ENCODE data around the gene MON2.
"Not testable (repeated sequence)": the region's sequence is repeated elsewhere in the genome, so short reads cannot be mapped to it uniquely, and the experiment has no call there.

MON2 gene

DNA sequence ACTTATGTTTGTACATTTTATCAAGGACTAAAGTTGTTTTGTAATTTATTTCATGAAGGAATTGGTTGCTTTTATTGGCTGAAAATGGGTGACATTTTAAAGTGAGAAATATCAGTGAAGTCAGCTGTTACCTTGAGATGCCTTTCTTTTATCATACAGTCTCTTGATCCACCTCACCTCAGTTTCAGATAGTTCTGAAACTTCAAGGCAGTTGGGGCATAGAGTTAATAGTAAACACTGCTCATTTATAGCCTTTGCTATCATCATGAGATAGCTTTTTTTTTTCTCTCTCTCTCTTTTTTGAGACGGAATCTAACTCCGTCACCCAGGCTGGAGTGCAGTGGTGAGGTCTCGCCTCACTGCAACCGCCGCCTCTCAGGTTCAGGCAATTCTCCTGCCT is 76.7 kb downstream of the MON2 start:
- DNase-seq (ENCODE audit: low spot score): no peak

DNA sequence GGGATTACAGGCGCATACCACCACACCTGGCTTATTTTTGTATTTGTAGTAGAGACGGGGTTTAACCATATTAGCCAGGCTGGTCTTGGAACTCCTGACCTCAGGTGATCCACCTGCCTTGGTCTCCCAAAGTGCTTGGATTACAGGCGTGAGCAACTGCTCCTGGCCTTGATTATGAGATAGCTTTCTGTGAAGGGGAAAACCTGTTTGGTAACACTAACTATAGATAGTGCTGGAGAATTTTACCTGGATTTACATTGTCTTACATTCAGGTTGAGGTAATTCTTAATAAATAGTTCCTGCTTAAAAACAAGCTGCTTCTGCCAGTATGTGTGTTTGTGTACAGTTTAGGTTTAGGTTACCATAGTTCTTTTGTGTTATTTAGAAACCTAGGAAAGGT is 77.1 kb downstream of the MON2 start:
- DNase-seq (ENCODE audit: low spot score): no peak

DNA sequence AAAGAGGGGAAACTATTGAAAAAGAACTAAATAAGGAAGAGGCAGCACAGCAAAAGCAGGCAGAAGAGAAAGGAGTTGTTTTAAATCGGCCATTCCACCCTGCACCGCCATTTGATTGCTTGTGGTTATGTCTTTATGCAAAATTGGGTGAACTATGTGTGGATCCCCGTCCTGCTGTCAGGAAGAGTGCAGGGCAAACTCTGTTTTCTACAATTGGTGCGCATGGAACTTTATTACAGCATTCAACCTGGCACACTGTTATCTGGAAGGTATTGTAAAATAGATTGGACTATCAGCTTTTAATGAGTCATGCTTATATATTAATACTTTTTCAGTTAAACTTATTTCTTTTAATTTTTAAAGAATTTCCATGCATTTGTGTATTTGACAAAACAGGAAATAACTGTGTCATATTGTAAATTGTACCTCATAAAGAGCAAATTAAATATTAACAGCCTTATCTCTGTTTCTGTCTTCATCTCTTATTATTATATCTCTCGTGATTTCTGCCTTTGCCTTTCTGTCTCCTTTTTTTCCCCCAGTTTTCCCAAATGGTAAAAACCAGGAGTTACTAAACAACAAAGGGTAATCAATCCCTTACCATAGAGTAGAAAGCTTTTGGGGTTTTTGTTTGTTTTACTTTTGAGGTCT is 86.4 kb downstream of the MON2 start:
- DNase-seq (ENCODE audit: low spot score): no peak

DNA sequence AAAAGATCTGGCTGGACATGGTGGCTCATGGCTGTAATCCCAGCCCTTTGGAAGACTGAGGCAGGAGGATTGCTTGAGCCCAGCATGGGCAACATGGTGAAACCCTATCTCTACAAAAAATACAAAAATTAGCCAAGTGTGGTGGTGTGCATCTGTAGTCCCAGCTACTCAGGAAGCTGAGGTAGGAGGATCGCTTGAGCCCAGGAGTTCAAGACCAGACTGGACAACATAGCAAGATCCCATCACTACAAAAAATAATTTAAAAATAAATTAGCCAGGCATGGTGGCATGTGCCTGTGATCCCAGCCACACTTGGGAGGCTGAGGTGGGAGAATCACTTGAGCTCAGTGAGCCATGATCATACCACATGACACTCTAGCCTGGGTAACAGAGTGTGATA is 92.7 kb downstream of the MON2 start:
- not testable (repeated sequence) for DNase-seq (ENCODE audit: low spot score)

DNA sequence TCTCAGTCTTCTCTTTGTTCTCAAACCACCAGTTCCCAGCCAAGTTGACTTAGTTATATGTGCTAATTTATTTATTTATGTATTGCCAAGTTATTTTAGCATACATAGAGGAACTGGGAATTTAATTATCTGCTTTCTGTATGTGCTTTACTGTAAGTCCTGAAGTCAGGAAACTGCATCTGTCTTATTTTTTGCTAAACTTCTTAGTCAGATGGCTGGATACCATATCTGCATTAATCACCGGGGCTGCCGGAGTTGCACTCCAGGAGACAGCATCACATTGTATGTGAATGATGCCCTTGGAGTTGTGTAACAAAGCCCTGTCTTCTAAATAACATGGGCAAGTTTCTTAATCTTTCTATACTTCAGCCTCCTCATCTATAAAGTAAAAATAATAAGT is 96.2 kb downstream of the MON2 start:
- no peak for DNase-seq (ENCODE audit: low spot score)

DNA sequence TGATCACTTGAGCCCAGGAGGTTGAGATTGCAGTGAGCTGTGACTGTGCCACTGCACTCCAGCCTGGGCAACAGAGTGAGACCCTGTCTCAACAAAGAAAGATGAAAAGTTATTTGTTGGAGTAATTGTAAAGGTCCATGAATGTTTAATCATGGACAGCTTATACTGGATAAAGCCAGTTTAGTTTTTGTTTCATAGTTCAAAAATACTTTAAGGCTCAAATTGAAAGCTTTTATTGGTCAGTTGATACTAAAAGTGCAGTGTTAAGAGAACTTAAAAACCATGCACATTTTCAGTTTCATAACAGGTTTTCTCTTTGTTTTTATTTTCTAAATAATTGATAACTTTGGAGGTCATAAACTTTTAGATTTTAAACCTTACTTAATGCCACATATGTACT is 108.4 kb downstream of the MON2 start:
- no peak for DNase-seq (ENCODE audit: low spot score)

DNA sequence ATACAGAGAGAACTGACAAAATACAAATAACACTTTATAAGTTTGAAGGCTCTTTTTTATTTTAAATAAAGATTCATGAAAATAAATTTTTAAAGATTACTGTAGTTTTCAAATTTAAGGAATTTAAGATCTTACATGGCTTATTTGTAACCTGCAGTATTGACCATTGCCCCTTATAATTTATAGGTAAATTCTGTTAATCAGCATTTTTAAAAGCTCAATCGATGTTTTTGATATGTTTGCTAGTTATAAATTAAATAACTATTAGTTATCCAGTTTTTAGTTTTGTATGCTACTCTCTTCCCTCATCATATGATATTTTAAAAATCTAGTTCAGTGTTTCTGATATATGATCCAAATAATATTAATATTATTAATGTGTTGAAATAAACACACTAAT is 109.9 kb downstream of the MON2 start:
- DNase-seq (ENCODE audit: low spot score): no peak

DNA sequence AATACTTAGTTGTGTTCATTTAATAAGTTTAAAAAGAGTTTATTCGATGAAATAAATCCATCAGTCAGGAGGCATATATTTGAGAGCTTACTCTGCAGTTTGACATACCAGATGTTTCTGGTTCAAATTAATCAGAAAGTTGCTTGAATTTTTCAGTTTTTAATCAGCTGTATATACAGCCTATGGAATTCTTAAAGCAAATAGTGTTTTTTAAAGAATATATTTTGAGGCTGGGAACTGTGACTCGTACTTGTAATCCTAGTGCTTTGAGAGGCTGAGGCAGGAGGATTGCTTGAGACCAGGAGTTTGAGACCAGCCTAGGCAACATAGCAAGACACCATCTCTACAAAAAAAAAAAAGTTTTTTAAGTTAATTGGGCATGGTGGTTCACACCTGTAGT is 112.1 kb downstream of the MON2 start:
- DNase-seq (ENCODE audit: low spot score): no peak

DNA sequence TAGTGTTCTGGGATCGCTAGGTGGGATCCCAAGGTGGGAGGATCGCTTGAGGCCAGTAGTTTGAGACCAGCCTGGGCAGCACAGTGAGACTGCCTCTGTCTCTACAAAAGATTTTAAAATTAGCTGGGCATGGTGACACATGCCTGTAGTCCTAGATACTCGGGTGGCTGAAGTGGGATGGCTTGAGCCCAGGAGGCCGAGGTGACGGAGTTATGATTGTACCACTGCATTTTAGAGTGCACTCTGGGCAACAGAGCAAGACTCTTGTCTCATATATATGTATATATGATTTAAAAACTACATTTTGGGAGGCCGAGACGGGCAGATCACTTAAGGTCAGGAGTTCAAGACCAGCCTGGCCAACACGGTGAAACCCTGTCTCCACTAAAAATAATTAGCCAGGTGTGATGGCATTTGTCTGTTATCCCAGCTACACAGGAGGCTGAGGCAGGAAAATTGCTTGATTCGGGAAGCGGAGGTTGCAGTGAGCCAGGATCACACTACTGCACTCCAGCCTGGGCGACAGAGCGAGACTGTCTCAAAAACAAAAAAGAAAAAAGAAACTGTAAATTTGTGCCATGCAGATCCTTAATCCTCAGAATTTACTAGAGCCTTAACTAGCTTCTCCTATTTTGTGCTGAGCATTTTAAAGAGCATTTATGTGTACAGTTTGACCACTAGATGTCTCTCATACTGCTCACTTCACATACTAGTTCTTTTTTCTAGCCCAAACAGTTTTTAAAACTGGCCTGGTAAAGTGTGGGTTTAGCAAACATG is 114.8 kb downstream of the MON2 start:
- peak; percentile 30 for DNase-seq (ENCODE audit: low spot score)

DNA sequence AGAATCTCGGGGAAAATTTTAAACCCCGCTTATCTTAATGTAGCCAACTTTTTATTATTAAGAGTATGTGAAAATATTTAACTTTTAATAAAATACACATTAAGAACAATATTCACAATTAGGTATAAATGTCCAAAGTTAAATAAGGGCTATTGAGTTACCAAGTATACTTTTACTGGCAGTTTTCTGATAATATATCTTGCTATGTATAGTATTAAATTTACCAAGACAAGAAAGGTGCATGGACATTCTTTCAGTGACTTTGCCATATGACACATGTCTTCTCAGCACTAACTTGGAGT is 115.4 kb downstream of the MON2 start:
- no peak for DNase-seq (ENCODE audit: low spot score)

DNA sequence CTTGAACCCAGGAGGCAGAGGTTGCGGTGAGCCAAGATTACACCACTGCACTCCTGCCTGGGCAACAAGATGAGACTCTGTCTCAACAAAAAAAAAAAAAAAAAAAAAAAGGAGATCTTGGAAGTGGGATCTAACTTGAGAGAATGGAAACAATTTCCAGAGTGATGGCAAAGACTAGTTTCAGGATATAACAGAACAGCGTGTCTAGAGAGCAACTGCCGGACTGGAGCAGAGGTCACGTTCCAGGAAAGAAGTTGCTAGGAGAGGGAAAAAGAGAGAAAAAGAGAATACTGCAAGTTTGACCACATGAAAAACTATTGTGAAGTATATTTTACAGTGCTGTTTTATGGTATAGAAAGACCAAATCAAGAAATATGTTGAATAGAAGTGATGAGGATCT is 118.0 kb downstream of the MON2 start:
- DNase-seq (ENCODE audit: low spot score): no peak

DNA sequence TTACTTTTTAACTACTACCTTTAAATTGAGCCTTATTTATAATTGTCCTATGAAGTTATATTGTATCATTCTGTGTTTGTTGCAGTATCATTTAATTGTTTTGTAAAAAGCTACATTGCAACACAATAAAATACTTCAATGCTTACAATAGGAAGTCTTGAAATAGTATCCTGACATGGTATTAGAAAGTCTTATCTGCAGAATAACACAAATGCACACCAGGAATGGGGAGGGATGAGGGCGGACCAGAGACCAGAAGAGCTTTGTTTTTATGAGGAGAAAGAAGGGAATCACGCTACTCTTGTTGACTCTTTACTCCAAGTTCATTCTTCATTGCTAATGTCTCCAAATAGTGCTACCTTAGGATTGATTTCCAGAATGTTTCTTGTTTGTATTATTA is 120.2 kb downstream of the MON2 start:
- DNase-seq (ENCODE audit: low spot score): no peak

DNA sequence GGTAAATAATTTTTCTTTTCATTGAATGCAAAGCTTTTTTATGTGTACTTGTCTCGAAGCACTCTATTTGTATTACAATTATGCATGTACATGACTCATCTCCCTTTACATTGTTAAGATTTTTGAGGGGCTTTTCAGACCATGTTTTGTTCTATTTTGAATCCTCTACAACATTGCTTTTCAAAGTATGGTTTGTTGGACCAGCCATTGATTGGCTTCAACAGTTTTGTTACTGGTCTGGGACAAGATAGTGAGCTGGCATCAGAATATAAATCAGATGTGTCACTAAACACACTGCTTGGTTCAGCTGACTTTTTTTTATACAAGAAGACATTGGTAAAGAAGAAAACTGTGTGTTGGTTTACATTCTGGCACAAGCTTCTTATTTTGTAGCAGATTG is 122.3 kb downstream of the MON2 start:
- no peak for DNase-seq (ENCODE audit: low spot score)

DNA sequence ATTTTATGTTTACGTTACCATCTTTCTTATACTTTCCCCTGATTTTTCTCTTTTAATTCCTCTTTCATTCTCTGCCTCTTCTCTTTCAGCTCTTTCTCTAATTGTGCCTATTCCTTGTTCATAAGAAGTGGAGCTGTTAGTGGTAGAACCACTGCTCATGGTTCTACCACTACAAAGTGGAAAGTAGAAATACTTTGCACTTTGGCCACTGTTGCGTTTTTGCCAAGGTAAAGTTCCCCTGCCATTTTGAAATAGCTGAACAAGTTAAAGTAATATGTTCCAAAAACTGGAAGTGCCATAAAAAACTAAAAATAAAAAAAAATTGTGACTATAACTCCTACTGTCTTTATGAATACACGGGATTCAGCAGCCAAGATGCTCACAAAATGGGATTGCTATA is 130.6 kb downstream of the MON2 start:
- DNase-seq (ENCODE audit: low spot score): no peak

DNA sequence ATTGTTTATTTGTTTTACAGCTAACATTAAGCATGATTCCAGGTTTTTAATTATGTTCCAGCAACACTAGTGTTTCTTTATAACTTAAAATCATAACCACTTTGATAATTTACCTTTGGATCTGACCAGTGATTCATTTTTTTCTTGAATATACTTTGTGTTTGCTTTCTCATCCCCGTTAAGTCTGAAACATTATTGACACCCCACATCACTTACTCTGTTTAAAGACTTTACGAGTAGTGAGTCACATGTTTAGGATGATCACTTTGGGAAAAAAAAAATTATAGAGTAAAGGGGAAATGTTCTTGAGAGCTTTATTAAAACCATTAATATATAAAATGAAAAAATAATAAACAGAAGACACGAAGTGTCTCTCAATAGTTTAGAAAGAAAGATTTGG is 132.2 kb downstream of the MON2 start:
- no peak for DNase-seq (ENCODE audit: low spot score)

DNA sequence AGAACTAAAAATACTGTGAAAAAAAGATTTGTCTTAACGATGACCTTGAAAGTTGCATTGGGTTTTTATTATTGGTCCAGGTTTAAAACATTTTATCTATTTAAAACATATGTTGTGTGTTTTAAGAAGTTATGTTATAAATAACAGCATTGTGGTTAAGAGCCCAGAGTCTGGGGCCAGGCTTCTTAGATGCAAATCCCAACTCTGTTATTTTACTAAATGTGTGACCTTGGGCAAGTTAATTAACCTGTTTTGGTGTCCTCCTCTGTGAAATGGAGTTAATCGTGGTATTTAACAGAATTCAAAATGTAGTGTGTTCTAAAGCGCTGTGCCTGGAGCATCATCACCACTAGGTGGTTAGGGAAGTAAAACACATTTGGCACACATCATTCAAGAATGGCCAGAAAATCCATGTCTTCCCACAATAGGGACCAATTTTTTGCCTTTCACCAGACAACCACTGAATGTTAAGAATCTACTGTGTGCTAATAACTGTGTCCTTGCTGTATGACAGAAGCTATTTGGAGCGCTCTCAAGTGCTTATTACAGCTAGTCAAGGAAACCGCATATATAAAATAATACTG is 133.3 kb downstream of the MON2 start:
- DNase-seq (ENCODE audit: low spot score): no peak

DNA sequence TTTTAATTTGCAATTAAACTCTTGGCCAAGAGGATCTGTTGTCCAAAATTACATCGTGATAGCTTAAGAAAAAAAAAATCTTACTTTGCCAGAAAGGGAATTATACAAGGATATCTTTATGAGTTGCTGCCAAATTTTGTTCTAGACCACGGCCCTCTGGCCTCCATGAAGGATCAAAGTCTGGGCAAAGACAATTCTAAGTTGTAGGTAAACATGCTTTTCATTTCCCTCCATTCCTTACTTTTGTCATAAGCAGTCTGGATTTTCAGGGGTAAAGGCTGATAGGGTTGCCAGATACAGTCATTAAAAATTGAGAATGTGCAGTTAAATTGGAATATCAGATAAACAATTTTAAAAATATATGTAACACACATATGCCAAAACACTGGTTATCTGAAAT is 135.1 kb downstream of the MON2 start:
- DNase-seq (ENCODE audit: low spot score): no peak

DNA sequence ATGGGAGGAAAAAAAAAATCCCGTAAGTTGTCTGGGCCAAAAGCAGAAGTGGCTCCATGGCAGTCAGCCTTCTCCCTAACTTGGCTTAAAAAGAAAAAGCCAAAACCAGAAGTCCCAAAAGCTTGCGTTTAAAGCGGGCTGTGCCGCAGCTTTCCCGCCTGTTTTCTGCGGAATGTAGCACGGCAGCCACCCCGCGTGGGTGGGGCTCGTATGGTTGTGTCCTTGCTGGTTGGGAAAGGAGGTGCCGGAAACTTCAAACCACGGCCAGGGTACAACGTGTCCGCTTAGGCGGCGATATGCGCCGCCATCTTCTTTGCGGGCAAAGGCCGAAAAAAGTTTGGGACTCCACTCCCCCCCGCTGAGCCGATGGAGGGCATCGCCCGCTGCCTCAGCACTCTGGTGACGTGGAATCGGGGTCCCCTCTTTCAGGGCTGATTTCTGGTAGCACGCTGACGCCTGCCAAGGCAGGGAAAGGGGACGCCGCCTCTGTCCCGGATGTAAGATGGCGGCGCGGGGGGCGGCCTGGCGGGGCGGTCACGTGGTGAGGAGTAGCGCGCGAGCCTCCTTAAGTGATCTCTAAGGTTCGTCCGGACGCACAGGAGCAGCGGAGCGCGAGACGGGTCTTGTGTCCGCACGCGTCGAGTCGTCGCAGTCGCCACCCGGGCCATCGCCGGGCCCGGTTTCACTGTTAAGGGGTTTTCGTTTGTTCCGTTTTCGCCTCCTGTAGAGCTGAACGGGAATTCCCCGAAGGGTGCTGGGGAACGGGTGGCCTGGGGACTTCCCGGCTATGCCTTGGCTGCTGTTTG is 135.8 kb downstream of the MON2 start:
- DNase-seq (ENCODE audit: low spot score): peak; percentile 95

DNA sequence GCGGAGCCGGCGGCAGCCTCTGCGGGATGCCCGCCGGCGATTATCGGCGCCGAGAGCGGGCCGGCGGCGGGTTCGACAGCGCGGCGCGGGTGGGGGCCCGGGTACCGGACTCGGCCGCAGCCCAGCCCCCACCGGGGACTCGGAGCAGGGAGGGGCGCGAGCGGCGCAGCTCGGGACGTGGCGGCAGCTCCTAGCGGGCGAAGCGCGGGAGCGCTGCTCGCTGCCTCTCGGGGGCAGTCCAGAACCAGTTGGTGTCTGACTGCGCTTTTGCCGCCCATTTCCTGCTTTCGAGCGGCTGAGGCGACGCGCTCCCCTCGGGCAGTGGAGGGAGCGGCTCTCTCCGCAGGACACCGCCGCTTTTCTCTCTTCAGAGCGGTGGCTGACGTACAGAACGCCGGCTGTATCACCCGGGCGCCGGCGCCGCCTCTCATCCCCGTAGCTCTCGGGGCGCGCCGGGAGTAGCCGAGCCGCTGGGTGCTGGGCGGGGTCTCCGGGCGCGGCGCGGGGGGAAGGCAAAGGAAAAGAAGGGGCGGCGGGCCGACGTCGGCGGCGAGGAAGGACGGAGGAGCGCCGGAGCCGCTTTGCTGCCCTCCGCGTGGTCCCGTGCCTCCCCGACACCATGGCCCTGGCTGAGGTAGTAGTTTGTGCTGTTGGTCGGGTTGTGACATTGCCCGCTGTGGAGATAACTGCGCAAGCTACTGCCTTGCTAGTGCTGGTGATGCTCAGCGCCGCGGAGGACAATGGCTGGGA is 136.6 kb downstream of the MON2 start:
- DNase-seq (ENCODE audit: low spot score): peak; percentile 86

DNA sequence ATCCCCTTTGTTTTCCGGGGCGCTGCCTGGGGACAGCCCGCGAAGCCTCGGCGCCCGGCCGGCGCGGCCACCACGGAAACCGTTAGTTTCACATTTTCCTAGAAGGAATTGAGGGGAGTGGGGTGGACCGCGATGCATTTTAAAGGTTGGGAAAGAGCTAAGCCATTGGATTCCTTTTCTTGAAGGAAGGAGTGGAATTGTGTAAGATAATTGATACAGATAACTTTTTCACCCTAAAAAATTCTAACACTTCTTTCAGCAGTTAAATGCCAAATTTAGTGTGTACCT is 137.1 kb downstream of the MON2 start:
- no peak for DNase-seq (ENCODE audit: low spot score)

DNA sequence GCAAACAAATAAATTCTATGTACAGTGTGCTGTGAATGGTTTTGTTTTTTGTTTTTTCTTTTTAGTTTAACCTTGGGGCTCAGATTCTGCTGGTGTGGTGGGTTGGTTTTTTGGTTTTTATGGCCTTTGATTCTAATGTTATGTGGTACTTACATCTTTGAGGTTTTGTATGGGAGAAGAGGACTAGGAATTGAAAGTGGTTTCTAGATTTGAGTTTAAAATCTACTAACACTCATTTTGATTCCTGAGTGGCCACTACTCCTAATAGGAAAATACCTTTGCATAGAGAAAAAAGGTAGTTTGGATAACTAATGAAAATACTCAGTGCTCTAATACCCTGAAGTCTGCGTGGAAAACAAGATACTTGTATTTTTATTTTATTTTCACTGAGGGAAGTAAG is 137.7 kb downstream of the MON2 start:
- no peak for DNase-seq (ENCODE audit: low spot score)

DNA sequence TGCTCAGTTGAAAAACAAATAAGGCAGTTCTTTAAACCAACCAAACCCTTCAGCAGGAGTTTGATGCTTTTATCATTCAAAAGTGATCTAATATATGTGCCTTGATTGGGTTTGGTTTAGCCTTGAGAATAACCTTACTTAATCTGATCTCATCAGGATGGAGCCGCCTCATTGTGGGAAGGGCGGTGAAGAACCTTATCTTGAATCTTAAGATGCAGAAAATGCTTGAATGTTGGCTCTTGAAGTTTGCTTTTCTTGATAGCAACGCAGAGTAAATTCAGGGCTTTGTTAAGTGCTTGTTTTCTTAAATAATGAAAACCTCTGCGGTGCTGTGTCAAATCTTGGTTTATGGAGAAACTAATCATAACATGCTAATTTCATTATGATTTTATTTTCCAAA is 138.2 kb downstream of the MON2 start:
- DNase-seq (ENCODE audit: low spot score): peak; percentile 29

All from SK-N-DZ (cell line).